ENCODE results near the gene PCSK5. TPM values are rescaled to one million over a fixed set of nuclear protein-coding genes. Genes with fewer than 3 reads are reported as not detected.
A peak's percentile ranks its signal among the peaks of the same experiment; 100 is the strongest.
"Not testable (repeated sequence)": the region's sequence is repeated elsewhere in the genome, so short reads cannot be mapped to it uniquely, and the experiment has no call there.

Gene PCSK5
- polyA plus RNA-seq, 3 donors from 2014 or later = 5.7 to 17.2 (median 7.3) TPM

DNA sequence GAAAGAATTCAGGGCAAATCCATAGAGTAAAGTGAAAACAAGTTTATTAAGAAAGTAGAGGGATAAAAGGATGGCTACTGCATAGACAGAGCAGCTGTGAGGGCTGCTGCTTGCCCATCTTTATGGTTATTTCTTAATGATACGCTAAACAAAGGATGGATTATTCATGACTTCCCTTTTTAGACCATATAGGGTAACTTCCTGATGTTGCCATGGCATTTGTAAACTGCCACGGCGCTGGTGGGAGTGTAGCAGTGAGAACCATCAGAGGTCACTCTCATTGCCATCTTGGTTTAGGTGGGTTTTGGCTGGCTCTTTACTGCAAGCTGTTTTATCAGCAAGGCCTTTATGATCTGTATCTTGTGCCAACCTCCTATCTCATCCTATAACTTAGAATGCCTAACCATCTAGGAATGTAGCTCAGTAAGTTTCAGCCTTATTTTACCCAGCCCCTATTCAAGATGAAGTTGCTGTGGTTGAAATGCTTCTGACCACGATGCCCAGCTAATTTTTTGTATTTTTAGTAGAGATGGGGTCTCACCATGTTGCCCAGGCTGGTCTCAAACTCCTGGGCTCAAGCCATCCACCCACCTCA lies 461.6 kb downstream of the PCSK5 start:
- no peaks in the 10 kb centered on the region for H3K4me1 Mint-ChIP-seq
- no peaks in the 10 kb centered on the region for H3K9me3 Mint-ChIP-seq
- DNase-seq = no peak
- H3K27me3 Mint-ChIP-seq (ENCODE audit: low read depth in 3 of 3) = peaks cover 0 to 10% (median 0%) of the 10 kb centered on the region in 3 donors
- H3K4me3 Mint-ChIP-seq = no peak overlapping the region
- H3K27ac Mint-ChIP-seq = no peak overlapping the region
- H3K36me3 Mint-ChIP-seq = no peaks in the 10 kb centered on the region

GRCh38 chr9:76353280-76353679 lies 462.8 kb downstream of the PCSK5 start:
- Mint-ChIP-seq H3K9me3 (no peaks in the 10 kb centered on the region), H3K27ac (no peak overlapping the region), H3K27me3 (ENCODE audit: low read depth in 3 of 3) (peaks cover 0 to 10% (median 0%) of the 10 kb centered on the region in 3 donors), H3K4me3 (no peak overlapping the region), H3K4me1 (no peaks in the 10 kb centered on the region), H3K36me3 (no peaks in the 10 kb centered on the region)
- no peak for DNase-seq

DNA sequence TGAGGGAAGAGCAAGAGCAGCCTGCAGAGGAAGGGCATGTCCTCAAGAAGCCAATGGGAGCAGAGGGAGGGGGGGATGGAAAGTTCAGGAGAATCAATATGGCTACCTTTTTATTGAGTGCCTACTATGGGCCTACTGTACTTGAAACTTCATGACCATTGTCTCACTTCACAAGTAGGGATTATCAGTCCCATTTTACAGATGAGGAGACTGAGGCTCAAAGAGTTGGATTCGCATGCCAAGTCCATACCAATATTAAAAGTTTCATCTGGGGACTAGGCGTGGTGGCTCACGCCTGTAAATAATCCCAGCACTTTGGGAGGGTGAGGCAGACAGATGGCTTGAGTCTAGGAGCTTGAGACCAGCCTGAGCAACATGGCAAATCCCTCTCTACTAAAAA lies 463.7 kb downstream of the PCSK5 start:
- Mint-ChIP-seq H3K27ac (no peak overlapping the region), H3K4me1 (no peaks in the 10 kb centered on the region), H3K4me3 (no peak overlapping the region), H3K9me3 (no peaks in the 10 kb centered on the region), H3K27me3 (ENCODE audit: low read depth in 3 of 3) (peaks cover 0 to 12% (median 0%) of the 10 kb centered on the region in 3 donors), H3K36me3 (peaks cover 0 to 5% (median 0%) of the 10 kb centered on the region in 3 donors)
- DNase-seq = no peak

GRCh38 chr9:76355886-76356285 lies 465.4 kb downstream of the PCSK5 start:
- Mint-ChIP-seq H3K27ac (no peak overlapping the region), H3K9me3 (no peaks in the 10 kb centered on the region), H3K4me3 (no peak overlapping the region), H3K27me3 (ENCODE audit: low read depth in 3 of 3) (peaks cover 0 to 15% (median 0%) of the 10 kb centered on the region in 3 donors), H3K36me3 (peaks cover 0 to 5% (median 0%) of the 10 kb centered on the region in 3 donors), H3K4me1 (no peaks in the 10 kb centered on the region)
- no peak for DNase-seq

- peaks cover 0 to 15% (median 0%) of the 10 kb centered on the region in 3 donors for H3K27me3 Mint-ChIP-seq (ENCODE audit: low read depth in 3 of 3)
- H3K4me1 Mint-ChIP-seq = no peaks in the 10 kb centered on the region
- H3K36me3 Mint-ChIP-seq = peaks cover 0 to 5% (median 0%) of the 10 kb centered on the region in 3 donors
- no peak overlapping the region for H3K27ac Mint-ChIP-seq
- no peak overlapping the region for H3K4me3 Mint-ChIP-seq
- H3K9me3 Mint-ChIP-seq = no peaks in the 10 kb centered on the region
- DNase-seq = no peak
Observed at GRCh38 chr9:76357555-76357954, 467.1 kb downstream of the PCSK5 start.

GRCh38 chr9:76358628-76359280 lies 468.3 kb downstream of the PCSK5 start:
- Mint-ChIP-seq H3K4me3 (no peak overlapping the region), H3K4me1 (no peaks in the 10 kb centered on the region), H3K27me3 (ENCODE audit: low read depth in 3 of 3) (peaks cover 0 to 11% (median 0%) of the 10 kb centered on the region in 3 donors), H3K36me3 (peaks cover 0 to 5% (median 0%) of the 10 kb centered on the region in 3 donors), H3K9me3 (no peaks in the 10 kb centered on the region), H3K27ac (peak overlapping the region in 1 of 6 donors; percentile 15)
- no peak for DNase-seq

DNA sequence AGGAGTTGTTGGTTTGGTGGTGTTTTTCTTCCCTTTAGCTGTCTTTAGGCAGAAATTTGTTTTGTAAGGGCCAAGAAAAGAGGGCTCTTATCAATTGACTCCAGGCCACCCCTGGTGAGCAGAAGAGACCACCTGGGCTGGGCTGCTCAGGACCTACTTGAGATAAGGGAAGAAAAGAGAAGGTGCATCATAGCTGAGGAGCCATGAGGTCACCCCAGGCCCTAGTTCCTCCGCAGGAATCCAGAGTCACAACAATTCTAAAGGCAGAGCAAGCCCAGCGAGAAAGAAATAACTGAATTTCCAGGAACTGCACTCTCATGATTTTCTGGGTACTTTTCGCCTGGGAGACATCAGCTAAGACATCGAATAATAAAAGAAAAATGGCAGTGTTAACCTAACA lies 468.9 kb downstream of the PCSK5 start:
- H3K4me3 Mint-ChIP-seq = no peak overlapping the region
- peaks cover 0 to 11% (median 0%) of the 10 kb centered on the region in 3 donors for H3K27me3 Mint-ChIP-seq (ENCODE audit: low read depth in 3 of 3)
- H3K9me3 Mint-ChIP-seq = no peaks in the 10 kb centered on the region
- H3K4me1 Mint-ChIP-seq = no peaks in the 10 kb centered on the region
- no peak for DNase-seq
- H3K27ac Mint-ChIP-seq = no peak overlapping the region
- H3K36me3 Mint-ChIP-seq = peaks cover 0 to 5% (median 0%) of the 10 kb centered on the region in 3 donors

DNA sequence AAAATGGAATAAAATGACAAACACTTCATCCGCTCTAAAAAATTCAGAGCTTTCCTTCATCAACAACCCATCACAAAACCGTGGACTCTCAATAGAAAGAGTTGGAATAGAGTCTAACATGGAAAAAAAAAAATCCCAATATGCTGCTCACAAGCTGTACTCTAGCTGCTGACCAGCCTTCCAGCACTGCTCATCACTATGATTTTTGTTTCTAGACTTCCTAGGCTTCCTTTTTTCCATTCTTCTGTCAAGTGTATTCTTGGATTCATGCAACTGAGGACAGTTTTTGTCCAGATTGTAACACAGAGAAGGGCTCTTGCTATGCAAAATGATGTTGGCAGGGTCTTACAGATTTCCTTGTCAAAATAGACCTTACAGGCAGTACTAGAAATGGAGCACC lies 469.3 kb downstream of the PCSK5 start:
- Mint-ChIP-seq H3K36me3 (peaks cover 0 to 5% (median 0%) of the 10 kb centered on the region in 3 donors), H3K4me3 (no peak overlapping the region), H3K27ac (no peak overlapping the region), H3K27me3 (ENCODE audit: low read depth in 3 of 3) (peaks cover 0 to 11% (median 0%) of the 10 kb centered on the region in 3 donors), H3K9me3 (no peaks in the 10 kb centered on the region), H3K4me1 (no peaks in the 10 kb centered on the region)
- DNase-seq = no peak

- not testable (repeated sequence) for H3K27ac Mint-ChIP-seq; H3K27me3 Mint-ChIP-seq (ENCODE audit: low read depth in 3 of 3); H3K4me3 Mint-ChIP-seq
Observed at GRCh38 chr9:76362332-76363031, 472.0 kb downstream of the PCSK5 start.

DNA sequence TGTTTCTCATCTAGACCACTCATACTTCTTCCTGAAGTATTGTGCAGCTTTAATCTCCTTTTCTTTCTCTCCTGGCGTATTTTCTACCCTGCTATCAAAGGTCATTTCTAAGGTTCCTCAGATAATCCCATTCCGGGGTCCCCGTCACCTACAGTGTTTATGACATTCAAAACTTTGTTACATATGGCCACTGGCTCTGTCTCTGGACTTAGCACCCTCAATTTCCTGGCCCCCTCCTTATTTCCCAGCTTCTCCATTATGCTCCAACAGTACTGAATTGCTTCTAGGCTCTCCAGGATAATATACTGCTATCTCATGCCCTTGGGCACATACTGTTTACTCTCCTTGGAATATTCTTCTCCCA lies 472.5 kb downstream of the PCSK5 start:
- H3K36me3 Mint-ChIP-seq = peaks cover 0 to 5% (median 0%) of the 10 kb centered on the region in 3 donors
- no peaks in the 10 kb centered on the region for H3K9me3 Mint-ChIP-seq
- peaks cover 0 to 4% (median 0%) of the 10 kb centered on the region in 3 donors for H3K27me3 Mint-ChIP-seq (ENCODE audit: low read depth in 3 of 3)
- H3K27ac Mint-ChIP-seq = no peak overlapping the region
- no peak for DNase-seq
- no peaks in the 10 kb centered on the region for H3K4me1 Mint-ChIP-seq
- H3K4me3 Mint-ChIP-seq = no peak overlapping the region

More at GRCh38 chr9:76362332-76363031, 472.0 kb downstream of the PCSK5 start:
- H3K9me3 Mint-ChIP-seq, DNase-seq, H3K4me1 Mint-ChIP-seq, H3K36me3 Mint-ChIP-seq: not testable (repeated sequence)

DNA sequence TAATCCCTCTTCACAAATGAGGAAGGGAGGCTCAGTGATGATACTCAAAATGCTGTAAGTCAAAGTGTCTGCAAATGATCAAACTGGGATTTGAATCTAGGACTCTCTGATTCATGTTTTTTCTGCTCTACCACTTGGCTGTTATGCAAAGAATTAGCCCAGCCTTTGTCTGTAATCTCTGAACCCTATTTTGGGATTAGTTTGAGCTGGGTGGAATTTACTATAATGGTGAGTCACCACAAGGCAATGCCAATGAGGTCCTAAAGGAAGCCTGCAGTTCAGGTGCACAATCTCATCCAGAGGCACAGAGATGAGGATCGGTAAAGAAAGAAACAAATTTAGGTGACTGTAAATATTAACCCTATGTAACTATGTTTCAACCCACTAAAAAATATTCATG lies 474.6 kb downstream of the PCSK5 start:
- Mint-ChIP-seq H3K36me3 (no peaks in the 10 kb centered on the region), H3K27ac (no peak overlapping the region), H3K9me3 (no peaks in the 10 kb centered on the region)

DNA sequence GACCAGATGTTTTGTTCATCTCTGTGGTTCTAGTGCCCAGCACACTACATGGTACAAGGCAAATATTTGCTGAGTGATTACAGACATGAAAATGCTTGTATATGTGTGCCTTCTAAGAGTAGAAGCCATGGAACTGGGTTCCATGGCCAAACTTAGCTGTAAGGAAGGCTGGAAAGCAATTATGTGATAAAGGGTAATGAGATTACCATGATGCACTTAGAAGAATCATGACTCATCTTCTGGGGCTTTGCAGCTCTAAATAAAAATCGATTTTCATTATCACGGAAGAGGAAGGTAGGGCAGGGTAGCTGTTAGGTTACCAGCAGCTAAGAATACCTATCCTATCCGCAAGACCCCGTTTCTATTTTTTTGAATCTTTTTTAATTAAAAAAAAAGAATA lies 475.8 kb downstream of the PCSK5 start:
- H3K4me1 Mint-ChIP-seq = no peaks in the 10 kb centered on the region
- H3K27ac Mint-ChIP-seq = no peak overlapping the region
- no peak for DNase-seq
- no peaks in the 10 kb centered on the region for H3K9me3 Mint-ChIP-seq
- no peaks in the 10 kb centered on the region for H3K36me3 Mint-ChIP-seq
- no peaks in the 10 kb centered on the region for H3K27me3 Mint-ChIP-seq (ENCODE audit: low read depth in 3 of 3)
- H3K4me3 Mint-ChIP-seq = no peak overlapping the region

More for the DNA sequence above, 474.6 kb downstream of the PCSK5 start:
- H3K4me1 Mint-ChIP-seq = no peaks in the 10 kb centered on the region
- no peak for DNase-seq
- H3K27me3 Mint-ChIP-seq (ENCODE audit: low read depth in 3 of 3) = no peaks in the 10 kb centered on the region
- H3K4me3 Mint-ChIP-seq = no peak overlapping the region

GRCh38 chr9:76369583-76369982 lies 479.1 kb downstream of the PCSK5 start:
- Mint-ChIP-seq H3K36me3 (peaks cover 0 to 4% (median 0%) of the 10 kb centered on the region in 3 donors), H3K9me3 (no peaks in the 10 kb centered on the region), H3K4me3 (no peak overlapping the region), H3K27ac (no peak overlapping the region), H3K4me1 (no peaks in the 10 kb centered on the region), H3K27me3 (ENCODE audit: low read depth in 3 of 3) (peaks cover 0 to 3% (median 0%) of the 10 kb centered on the region in 3 donors)
- no peak for DNase-seq

- Mint-ChIP-seq H3K4me3 (no peak overlapping the region), H3K9me3 (no peaks in the 10 kb centered on the region), H3K27ac (no peak overlapping the region), H3K27me3 (ENCODE audit: low read depth in 3 of 3) (peaks cover 0 to 3% (median 0%) of the 10 kb centered on the region in 3 donors), H3K36me3 (peaks cover 0 to 4% (median 0%) of the 10 kb centered on the region in 3 donors), H3K4me1 (no peaks in the 10 kb centered on the region)
- DNase-seq = no peak
Observed at GRCh38 chr9:76370396-76371023, 480.0 kb downstream of the PCSK5 start.

Data from immature natural killer cell (primary cell).